GM18519 (cell line): ENCODE results near the gene ADCY2.

ENCODE experiments used
- ATAC-seq: cut with Tn5 transposase; IDR thresholded peaks from one replicate; pipeline ENCODE4 v1.9.1; 2021; ENCODE audit warnings: mild to moderate bottlenecking, moderate library complexity; ENCODE audit not compliant: unreplicated experiment, low FRiP score

ADCY2 gene

DNA sequence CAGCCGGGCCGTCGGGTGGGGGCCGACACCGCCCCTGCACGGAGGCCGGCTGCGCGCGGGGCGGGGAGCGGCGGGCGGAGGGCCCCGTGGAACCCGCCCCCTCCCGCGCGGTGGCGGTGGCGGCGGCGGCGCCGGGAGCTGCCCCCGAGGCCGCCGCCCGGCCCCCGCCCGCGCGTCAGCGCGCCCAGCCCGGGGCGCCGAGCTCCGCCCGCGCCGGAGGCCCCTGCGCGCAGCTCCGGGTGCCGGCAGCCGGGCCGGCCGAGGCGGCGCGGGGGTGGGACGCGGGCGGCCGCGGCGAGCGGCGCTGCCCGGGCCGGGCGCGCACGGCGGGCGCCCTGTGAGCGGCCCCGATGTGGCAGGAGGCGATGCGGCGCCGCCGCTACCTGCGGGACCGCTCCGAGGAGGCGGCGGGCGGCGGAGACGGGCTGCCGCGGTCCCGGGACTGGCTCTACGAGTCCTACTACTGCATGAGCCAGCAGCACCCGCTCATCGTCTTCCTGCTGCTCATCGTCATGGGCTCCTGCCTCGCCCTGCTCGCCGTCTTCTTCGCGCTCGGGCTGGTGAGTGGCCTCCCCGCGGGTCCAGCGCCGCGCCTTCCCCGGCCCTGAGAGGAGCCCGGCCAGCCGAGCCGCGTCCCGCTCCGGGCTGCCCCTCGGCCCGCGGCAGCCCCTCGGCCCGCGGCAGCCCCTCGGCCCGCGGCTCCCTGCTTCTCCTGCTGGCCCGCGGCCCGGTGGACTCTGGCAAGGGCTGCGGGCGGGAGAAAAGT is at the start of gene ADCY2:
Gene ADCY2 (plus strand): TSS at position 192 of the 766 bp plus-strand sequence. CDS start 159 bp downstream, at position 351.
- ATAC-seq, result no peak

DNA sequence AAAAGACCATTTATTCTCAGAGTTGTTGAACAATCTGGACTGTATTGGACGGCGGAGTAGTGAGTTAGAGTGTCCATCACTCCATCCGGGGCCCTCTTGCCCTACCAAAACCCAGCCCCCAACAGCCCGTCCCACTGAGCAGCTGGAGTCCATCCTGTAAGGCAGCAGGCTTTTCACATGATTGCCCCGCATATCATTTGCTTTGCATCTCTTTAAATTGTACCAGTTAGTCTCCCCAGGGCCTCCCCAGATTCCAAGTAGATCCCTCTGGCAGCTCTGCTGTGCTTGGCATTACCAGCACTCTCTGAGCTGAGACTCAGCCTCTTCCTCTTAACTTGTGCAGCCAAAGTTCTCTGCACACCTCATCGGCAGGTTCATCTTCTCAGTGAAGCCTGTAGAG is 48.6 kb upstream of the ADCY2 start:
- ATAC-seq, result no peak

GRCh38 chr5:7348168-7348854 is 47.6 kb upstream of the ADCY2 start:
- ATAC-seq, result no peak

- no peak for ATAC-seq
Measured at GRCh38 chr5:7361593-7361992, 34.3 kb upstream of the ADCY2 start.

DNA sequence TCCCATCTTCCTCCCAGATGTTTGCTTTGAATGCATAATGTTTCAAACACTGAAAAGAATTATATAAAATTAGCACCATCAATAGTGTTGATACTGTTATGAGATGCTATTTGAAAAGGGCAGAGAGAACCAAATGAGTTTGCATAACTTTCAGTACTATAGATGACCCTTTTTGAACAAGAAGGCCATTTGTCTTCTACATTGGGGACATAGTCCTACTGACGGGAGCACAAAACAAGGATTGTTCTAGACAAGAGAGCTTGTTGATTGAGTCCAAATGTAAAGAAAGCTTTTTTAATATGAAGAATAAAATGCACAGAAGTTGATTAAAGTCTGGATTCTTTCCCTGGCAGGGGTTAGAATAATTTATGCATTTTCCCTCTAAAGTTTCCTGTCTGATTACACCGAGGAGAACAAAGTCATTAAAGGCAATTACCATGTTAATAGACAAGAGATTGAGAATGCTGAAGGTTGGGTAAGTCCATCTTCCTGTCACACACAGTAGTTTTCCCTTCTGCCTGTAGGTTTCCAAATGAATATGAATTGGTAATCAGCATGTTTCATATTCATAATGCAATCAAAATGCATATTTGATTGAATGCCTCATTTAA is 32.8 kb upstream of the ADCY2 start:
- ATAC-seq, result no peak

DNA sequence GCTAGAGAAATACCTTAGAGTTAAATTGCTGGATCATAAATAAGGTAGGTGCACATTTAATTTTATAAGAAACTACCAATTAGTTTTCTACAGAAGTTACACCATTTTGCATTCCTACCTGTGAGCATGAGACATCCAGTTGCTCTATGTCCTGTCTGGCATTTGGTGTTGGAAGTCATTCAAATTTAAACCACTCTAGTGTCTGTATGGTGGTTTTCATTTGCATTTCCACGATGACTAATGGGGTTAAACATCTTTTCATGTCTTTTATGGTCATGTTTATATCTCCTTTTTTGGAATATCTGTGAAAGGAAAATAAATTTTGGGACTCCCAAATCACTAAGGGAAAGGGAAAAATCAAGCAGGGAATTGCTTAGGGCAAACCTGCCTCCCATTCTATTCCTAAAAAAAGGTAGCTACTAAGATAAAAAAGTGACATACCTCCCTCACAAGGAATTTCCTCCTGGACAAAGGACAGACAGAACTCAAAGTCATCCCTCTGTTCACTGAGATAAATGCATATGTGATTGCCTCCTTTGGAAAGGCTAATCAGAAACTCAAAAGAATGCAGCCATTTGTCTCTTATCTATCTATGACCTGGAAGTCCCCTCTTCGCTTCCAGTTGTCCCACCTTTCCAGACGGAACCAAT is 31.6 kb upstream of the ADCY2 start:
- no peak for ATAC-seq

DNA sequence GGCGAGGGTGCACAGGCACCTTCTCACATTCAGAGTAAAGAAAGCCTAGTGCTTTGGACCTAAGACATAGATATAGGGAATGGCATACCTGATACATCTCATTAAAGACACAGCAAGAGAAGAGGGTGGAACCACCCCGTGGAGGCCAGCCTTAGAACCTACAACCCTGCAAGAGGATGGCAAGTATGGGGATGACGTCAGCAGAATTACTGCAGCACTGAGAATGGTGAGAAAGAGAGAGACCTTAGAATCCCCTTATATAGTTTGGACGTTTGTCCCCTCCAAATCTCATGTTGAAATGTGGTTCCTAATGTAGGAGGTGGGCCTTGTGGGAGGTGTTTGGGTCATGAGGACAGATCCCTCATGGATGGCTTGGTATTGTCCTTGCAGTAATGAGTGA is 28.2 kb upstream of the ADCY2 start:
- ATAC-seq, result no peak

DNA sequence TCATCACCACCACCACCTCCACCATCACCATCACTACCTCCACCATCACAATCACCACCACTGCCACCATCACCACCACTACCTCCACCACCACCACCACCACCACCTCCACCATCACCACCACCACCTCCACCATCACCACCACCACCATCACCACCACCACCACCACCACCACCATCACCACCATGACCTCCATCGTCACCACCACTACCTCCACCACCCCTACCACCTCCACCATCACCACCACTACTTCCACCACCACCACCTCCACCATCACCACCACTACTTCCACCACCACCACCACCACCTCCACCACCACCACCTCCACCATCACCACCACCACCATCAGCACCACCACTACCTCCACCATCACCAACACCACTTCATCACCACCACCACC is 23.5 kb upstream of the ADCY2 start:
- ATAC-seq, result no peak

DNA sequence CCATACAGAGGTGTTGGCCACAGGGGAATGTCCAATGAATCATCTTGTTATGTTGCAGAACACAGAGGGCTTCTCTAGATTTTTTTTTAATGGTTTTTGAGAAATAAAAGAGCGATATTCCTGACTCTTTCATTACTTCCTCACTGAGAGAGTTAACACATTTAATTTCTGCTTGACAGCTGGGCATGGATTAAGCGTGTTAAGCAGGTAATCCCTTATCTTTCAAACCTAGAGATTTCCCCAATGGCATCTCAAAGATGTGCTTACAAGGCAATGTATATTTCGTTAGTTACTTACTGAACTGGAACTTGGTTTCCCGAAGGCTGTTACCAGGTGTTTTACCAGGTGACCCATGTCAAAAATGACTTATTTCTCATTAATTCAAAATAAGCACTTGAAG is 21.8 kb upstream of the ADCY2 start:
- no peak for ATAC-seq

- ATAC-seq, result no peak
Measured at GRCh38 chr5:7375457-7375856, 20.5 kb upstream of the ADCY2 start.

- ATAC-seq, result no peak
Measured at GRCh38 chr5:7376871-7377270, 19.1 kb upstream of the ADCY2 start.

DNA sequence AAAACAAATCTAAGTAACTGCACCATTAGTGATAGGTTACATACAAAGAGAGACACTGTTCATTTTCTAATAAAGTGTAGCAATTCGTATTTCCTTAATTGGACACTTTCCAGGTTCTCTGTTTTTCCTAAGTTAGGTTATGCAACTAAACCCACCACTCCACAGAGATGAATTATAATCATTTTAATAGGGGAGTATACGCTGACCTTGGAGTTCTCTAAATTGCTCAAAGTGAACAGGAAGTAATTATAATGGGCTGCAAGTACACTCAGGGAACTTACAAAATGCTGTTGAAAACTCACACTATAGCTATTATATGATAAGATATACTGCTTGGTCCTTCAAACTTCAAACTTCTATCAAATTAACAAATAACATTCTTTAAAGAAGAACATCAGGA is 18.2 kb upstream of the ADCY2 start:
- ATAC-seq, result no peak

DNA sequence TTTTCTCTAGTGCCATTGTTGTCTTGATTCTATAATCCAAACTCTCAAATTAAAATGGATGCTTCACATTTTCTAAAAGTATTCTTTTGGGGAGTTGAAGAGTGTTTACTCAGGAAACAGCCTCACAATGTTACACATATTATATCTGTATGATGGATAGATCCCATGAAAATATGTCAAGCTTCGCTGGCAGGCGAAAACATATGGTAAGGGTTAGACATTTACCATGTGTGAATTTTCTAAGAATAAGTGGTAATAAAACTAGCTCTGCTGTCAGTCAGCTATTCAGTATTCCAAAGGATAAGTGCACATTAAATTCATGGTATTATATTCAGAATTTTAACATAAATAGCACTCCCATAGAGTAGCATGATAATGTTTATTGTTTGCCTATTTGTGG is 13.3 kb upstream of the ADCY2 start:
- no peak for ATAC-seq

DNA sequence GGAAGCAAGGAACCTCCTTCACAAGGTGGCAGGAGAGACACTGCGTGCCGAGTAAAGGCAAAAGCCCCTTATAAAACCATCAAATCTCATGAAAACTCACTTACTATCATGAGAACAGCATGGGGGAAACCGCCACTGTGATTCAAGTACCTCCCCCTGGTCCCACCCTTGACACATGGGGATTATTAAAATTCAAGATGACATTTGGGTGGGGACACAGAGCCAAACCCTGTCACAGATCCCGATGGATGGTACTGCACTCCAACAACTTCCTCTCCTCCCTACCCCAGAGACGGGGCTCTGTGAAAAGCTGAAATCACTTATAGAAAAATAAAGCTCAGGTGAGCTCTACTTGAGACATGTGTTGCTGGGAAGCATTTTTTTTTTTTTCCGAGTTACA is 10.3 kb upstream of the ADCY2 start:
- ATAC-seq, result no peak

DNA sequence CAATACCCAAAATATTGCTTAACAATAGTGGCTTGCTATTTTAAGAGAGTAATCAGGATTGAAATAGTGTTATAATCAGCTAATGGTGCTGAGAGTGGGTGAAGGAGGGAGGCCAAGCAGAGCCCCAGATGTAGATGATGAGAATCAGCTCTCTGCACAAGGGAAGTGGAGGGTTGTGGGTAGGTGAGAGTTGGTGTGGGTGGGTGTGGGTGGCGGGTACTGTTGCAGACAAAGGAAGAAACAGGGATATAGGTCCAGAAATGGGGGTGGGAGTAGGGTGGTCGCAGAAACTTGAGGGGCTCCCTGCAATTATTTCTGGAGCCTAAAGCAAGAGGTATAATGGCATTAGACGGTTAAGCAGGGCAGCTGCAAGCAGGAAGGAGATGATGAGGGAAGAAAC is 7.4 kb upstream of the ADCY2 start:
- no peak for ATAC-seq

- ATAC-seq, result no peak
Measured at GRCh38 chr5:7391215-7391614, 4.7 kb upstream of the ADCY2 start.

DNA sequence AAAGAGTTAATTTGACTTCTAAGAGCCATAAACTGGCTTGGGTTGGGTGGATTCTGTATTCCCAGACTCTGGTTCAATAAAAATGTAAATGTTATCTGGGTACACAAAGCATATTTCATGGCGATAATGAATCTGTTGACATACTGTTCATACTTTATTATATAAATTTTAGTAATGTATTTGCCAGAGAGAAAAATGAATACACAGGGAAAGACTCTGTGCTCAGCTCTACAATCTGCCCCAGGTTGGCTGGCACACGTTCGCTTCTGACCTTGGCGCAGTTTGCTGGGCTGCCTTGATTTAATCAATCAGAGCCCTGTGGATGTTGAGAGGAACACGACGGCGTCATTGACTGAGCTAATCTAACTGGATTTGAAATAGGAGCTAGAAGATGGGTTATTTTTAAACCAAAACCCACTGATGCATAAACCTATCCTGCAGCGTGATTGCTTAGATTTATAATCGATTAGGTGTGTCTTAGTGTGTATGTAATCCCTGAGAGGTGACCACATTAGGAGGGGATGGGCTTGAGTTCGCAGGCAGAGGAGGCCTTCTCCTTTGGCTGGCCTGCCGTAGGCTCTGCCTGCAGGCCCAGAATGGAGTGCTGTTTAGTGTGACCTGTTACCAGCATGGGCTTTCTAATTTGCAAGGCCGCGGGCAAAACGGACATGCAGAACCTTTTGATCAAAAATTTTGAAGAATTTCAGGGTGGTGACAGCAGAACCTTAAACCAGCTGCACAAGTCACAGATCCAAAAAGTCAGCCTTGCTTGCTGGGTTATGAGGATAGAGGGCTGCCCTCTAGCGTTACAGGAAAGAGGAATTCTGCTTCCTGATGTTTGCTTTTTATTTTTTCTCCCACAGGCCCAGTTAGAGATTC is 3.9 kb upstream of the ADCY2 start:
- ATAC-seq, result no peak

DNA sequence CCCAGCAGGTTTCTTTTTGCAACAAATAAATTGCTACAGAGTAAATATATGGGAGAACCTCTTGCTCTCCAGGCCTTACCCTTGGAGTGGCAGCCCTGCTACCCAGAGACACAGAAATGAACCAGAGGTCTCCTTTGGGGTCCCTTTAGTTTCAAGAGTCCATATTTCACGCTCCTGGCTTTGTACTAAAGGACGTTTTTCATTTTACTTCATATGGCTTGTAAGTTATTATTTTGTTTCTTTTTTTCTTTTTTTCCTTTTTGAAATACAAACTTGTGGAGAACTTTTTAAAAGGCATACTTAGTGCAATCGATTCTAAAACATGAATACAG is 3.3 kb upstream of the ADCY2 start:
- ATAC-seq, result no peak

DNA sequence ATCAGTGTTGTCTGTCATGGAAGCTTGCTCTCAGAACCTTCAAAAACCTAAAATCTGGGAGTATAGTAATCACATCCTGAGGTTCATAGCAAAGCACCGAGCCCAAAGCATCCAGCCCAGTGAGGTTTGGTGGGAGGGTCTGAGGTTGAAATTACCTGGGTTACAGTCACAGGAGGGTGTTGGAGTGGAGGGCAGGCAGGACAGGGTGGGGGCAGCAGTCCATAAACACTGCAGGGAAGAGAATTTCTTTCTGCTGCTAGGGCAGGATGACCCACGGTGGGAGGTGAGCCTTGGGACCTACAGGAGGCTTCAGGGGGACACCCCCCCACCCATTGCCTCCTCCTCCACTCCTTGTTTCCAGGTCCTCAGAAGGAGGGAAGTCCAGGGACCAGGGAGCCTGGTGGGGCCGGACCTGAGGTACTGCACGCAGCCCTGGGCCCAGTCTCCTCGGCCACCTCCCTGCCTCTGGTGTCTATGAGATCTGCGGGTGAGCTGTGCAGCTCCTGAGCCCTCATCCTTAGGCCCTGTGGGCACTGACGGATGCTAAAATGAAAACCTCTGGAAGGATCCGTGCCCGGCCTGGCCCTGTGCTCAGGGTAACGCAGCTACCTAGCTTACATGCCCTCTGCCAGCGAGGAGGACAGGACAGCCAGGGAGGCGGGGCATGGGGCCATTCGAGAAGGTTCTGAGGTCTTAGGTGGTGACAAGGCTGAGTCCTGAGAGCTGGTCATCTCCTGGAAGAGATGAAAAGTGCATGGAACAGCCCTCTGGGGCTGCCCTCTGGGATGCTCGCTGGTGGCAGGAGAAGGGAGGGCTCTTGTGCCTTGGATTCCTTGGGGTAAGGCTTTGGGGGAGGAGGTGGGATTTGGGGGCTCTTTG is 1.8 kb upstream of the ADCY2 start:
- ATAC-seq, result no peak
